SK-N-MC (cell line): ENCODE measurements around the gene FCRL6.

Experiments used
- DNase-seq: peaks from one replicate; pipeline ENCODE4 v3.0.0-alpha.2; 2011; ENCODE audit warnings: low read depth, low spot score
- H3K27ac ChIP-seq: fragments of 200-600 bp; sonication (generic); 2 replicates; pipeline ENCODE4 v1.5.1; 2016; ENCODE audit warnings: mixed run types
- H3K36me3 ChIP-seq: fragments of 200-600 bp; sonication (generic); 2 replicates; pipeline ENCODE4 v1.6.1; 2017; ENCODE audit warnings: antibody characterized with exemption, low read length, mixed read lengths; ENCODE audit not compliant: insufficient read depth
- H3K4me3 ChIP-seq: fragments of 200-600 bp; sonication (generic); 2 replicates; pipeline ENCODE4 v1.5.1; 2016
- H3K9ac ChIP-seq: fragments of 200-600 bp; sonication (generic); 2 replicates; pipeline ENCODE4 v1.8.0; 2017; ENCODE audit warnings: mixed run types, mixed read lengths; ENCODE audit not compliant: insufficient read length
- H3K9me3 ChIP-seq: fragments of 200-600 bp; sonication (generic); 2 replicates; pipeline ENCODE4 v1.6.1; 2017; ENCODE audit warnings: low read depth, mild to moderate bottlenecking, antibody characterized with exemption, low read length, moderate library complexity, mixed read lengths
- EZH2 ChIP-seq: fragments of 200-600 bp; sonication (generic); IDR thresholded peaks from one replicate; pipeline ENCODE4 v1.6.1; 2017; ENCODE audit warnings: antibody characterized with exemption
- FOXP2 ChIP-seq: optimal IDR thresholded peaks from 2 replicates; pipeline ENCODE3; 2011; ENCODE audit warnings: mild to moderate bottlenecking, moderate library complexity; ENCODE audit not compliant: insufficient read depth; ENCODE audit errors: extremely low read length, control extremely low read depth
- POLR2AphosphoS5 ChIP-seq: IDR thresholded peaks from 2 replicates; pipeline ENCODE4 v1.6.1; 2012; ENCODE audit warnings: mild to moderate bottlenecking, low read depth, low read length, borderline replicate concordance

FCRL6 gene

DNA sequence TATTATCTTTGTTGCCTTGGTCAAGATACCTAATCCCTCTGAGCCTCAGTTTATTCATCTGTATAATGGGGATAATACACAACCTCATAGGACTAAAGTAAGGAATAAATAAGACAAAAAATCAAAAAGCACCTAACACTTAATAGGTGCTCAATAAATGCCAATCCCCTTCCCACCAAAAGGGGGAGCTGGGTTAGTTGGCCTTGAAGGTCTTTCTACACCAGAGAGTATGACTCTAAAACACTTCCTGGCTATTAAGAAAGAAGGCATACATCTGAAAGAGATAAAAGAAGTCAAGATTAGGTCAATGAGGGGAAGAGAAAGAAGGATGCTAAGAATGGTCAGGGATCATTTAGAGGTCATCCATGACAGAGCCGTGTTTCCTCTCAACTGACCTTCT is 49.2 kb downstream of the FCRL6 start:
- Histone ChIP-seq H3K27ac (no peak overlapping the region), H3K9me3 (no peaks in the 10 kb centered on the region), H3K9ac (no peak overlapping the region), H3K36me3 (no peaks in the 10 kb centered on the region), H3K4me3 (no peak overlapping the region)
- TF ChIP-seq FOXP2, result no peak
- no peak for TF ChIP-seq POLR2AphosphoS5
- no peak for TF ChIP-seq EZH2
- DNase-seq, result no peak

- no peaks in the 10 kb centered on the region for H3K9me3 ChIP-seq
- 0 out of 2 replicates have a peak overlapping the region, but pooled peaks have one; percentile 59 for H3K4me3 ChIP-seq
- TF ChIP-seq POLR2AphosphoS5, result no peak
- TF ChIP-seq EZH2, result no peak
- no peak for TF ChIP-seq FOXP2
- DNase-seq, result no peak
- no peaks in the 10 kb centered on the region for H3K36me3 ChIP-seq
- H3K27ac ChIP-seq, result no peak overlapping the region
- H3K9ac ChIP-seq, result no peak overlapping the region
Measured at GRCh38 chr1:159853417-159854115, 51.4 kb downstream of the FCRL6 start.

- H3K9me3 ChIP-seq, result no peaks in the 10 kb centered on the region
- H3K4me3 ChIP-seq, result peak overlapping the region; percentile 59
- H3K27ac ChIP-seq, result no peak overlapping the region
- TF ChIP-seq EZH2, result no peak
- no peaks in the 10 kb centered on the region for H3K36me3 ChIP-seq
- H3K9ac ChIP-seq, result no peak overlapping the region
- DNase-seq, result no peak
Measured at GRCh38 chr1:159854116-159854692, 52.0 kb downstream of the FCRL6 start.

GRCh38 chr1:159854693-159855192 is 52.6 kb downstream of the FCRL6 start:
- peak overlapping the region; percentile 59 for H3K4me3 ChIP-seq
- H3K9me3 ChIP-seq, result no peaks in the 10 kb centered on the region
- H3K9ac ChIP-seq, result no peak overlapping the region
- no peak for DNase-seq
- no peaks in the 10 kb centered on the region for H3K36me3 ChIP-seq
- TF ChIP-seq POLR2AphosphoS5, result no peak
- TF ChIP-seq EZH2, result no peak
- no peak for TF ChIP-seq FOXP2
- H3K27ac ChIP-seq, result no peak overlapping the region

DNA sequence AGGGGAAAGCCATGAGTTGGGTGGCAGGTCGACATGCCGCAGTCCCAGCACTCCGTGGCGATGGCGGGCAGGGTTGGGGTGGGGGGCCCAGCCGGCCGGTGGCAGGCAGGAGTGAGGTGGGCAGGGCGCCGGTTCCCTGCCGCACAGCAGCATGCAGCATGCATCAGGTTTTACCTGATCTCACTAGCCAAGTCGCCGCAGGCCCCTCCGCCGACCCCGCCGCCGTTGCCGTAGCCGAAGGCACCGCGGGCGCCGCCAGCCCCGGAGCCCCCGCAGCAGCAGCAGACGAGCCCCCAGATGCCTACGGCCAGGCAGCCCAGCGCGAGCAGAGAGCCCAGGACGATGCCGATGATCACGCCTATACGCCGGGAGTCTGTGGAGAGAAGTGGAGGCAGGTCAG is 53.5 kb downstream of the FCRL6 start:
- Histone ChIP-seq H3K9ac (no peak overlapping the region), H3K36me3 (no peaks in the 10 kb centered on the region), H3K4me3 (no peak overlapping the region), H3K9me3 (no peaks in the 10 kb centered on the region), H3K27ac (no peak overlapping the region)
- no peak for DNase-seq
- TF ChIP-seq FOXP2 (no peak), POLR2AphosphoS5 (no peak), EZH2 (no peak)

GRCh38 chr1:159856576-159856975 is 54.4 kb downstream of the FCRL6 start:
- no peaks in the 10 kb centered on the region for H3K9me3 ChIP-seq
- DNase-seq, result no peak
- TF ChIP-seq FOXP2 (no peak), EZH2 (no peak), POLR2AphosphoS5 (no peak)
- no peak overlapping the region for H3K27ac ChIP-seq
- H3K36me3 ChIP-seq, result no peaks in the 10 kb centered on the region
- H3K4me3 ChIP-seq, result no peak overlapping the region
- no peak overlapping the region for H3K9ac ChIP-seq

- no peak overlapping the region for H3K9ac ChIP-seq
- H3K36me3 ChIP-seq, result no peaks in the 10 kb centered on the region
- H3K27ac ChIP-seq, result no peak overlapping the region
- DNase-seq, result no peak
- no peak overlapping the region for H3K4me3 ChIP-seq
- TF ChIP-seq POLR2AphosphoS5 (no peak), FOXP2 (no peak), EZH2 (no peak)
- no peaks in the 10 kb centered on the region for H3K9me3 ChIP-seq
Measured at GRCh38 chr1:159857889-159858288, 55.7 kb downstream of the FCRL6 start.

GRCh38 chr1:159859767-159860322 is 57.7 kb downstream of the FCRL6 start:
- Histone ChIP-seq H3K9me3 (no peaks in the 10 kb centered on the region), H3K9ac (no peak overlapping the region), H3K36me3 (no peaks in the 10 kb centered on the region), H3K4me3 (no peak overlapping the region), H3K27ac (no peak overlapping the region)
- TF ChIP-seq FOXP2 (no peak), POLR2AphosphoS5 (no peak), EZH2 (no peak)
- no peak for DNase-seq

DNA sequence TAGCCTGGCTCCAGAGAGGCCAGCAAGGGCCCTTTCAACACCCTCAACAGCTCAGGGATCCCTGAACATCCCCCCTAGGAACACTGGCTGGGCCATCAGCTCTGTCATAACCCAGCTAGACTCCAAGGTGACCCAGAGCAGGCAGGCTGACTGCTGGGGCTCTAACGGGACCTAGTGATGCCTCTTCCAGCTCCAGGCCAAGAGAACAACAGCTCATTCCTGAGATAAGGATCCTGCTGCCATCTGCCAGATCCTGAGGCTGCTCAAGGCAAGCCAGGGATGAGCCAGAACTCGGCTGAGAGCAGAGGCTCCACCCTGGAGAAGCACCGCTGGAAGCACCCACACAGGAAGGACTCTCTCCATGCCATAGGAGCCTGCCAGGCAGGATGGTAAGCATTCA is 58.3 kb downstream of the FCRL6 start:
- no peak overlapping the region for H3K27ac ChIP-seq
- H3K4me3 ChIP-seq, result no peak overlapping the region
- H3K9me3 ChIP-seq, result no peaks in the 10 kb centered on the region
- no peak overlapping the region for H3K9ac ChIP-seq
- H3K36me3 ChIP-seq, result no peaks in the 10 kb centered on the region
- DNase-seq, result no peak
- no peak for TF ChIP-seq FOXP2
- TF ChIP-seq EZH2, result no peak
- TF ChIP-seq POLR2AphosphoS5, result no peak
